ENCODE results near the gene MORC2.

The MORC2 gene

GRCh38 chr22:30891781-30892180 is 76.8 kb downstream of the MORC2 start:
- DNase-seq (ENCODE audit: low read depth in 1 of 2, low spot score in 1 of 2) = no peak
- no peak overlapping the region for H3K4me3 ChIP-seq (replicated peaks; ENCODE audit: insufficient read depth, low read length)
- TF ChIP-seq GABPA (IDR thresholded peaks at IDR 0.05; ENCODE audit: low read depth) (no peak), REST (IDR thresholded peaks at IDR 0.05; ENCODE audit: insufficient replicate concordance, low read depth) (no peak), CTCF (IDR thresholded peaks at IDR 0.05; ENCODE audit: insufficient read depth, low read length) (no peak)
- H3K27ac ChIP-seq (replicated peaks) = no peak overlapping the region
- no peaks in the 10 kb centered on the region for H3K27me3 ChIP-seq (ENCODE audit: insufficient read depth, poor library complexity, severe bottlenecking)

- no peak for DNase-seq (ENCODE audit: low read depth in 1 of 2, low spot score in 1 of 2)
- TF ChIP-seq CTCF (IDR thresholded peaks at IDR 0.05; ENCODE audit: insufficient read depth, low read length) = no peak
- no peak for TF ChIP-seq GABPA (IDR thresholded peaks at IDR 0.05; ENCODE audit: low read depth)
- TF ChIP-seq POLR2AphosphoS5 (IDR thresholded peaks at IDR 0.05; ENCODE audit: low read depth) = no peak
- no peak for TF ChIP-seq SPI1 (IDR thresholded peaks at IDR 0.05; ENCODE audit: borderline replicate concordance, low read depth)
- TF ChIP-seq REST (IDR thresholded peaks at IDR 0.05; ENCODE audit: insufficient replicate concordance, low read depth) = no peak
- Histone ChIP-seq H3K4me3 (replicated peaks; ENCODE audit: insufficient read depth, low read length) (no peak overlapping the region), H3K27me3 (ENCODE audit: insufficient read depth, poor library complexity, severe bottlenecking) (no peaks in the 10 kb centered on the region), H3K27ac (replicated peaks) (no peak overlapping the region)
Observed at GRCh38 chr22:30891443-30891755, 77.2 kb downstream of the MORC2 start.

- TF ChIP-seq SPI1 (IDR thresholded peaks at IDR 0.05; ENCODE audit: borderline replicate concordance, low read depth) = no peak
- TF ChIP-seq GABPA (IDR thresholded peaks at IDR 0.05; ENCODE audit: low read depth) = no peak
- TF ChIP-seq REST (IDR thresholded peaks at IDR 0.05; ENCODE audit: insufficient replicate concordance, low read depth) = no peak
- peak; percentile 81 for TF ChIP-seq CTCF (IDR thresholded peaks at IDR 0.05; ENCODE audit: insufficient read depth, low read length)
- TF ChIP-seq POLR2AphosphoS5 (IDR thresholded peaks at IDR 0.05; ENCODE audit: low read depth) = no peak
- no peak for DNase-seq (ENCODE audit: low read depth in 1 of 2, low spot score in 1 of 2)
- Histone ChIP-seq H3K4me3 (replicated peaks; ENCODE audit: insufficient read depth, low read length) (no peak overlapping the region), H3K27me3 (ENCODE audit: insufficient read depth, poor library complexity, severe bottlenecking) (no peaks in the 10 kb centered on the region), H3K27ac (replicated peaks) (no peak overlapping the region)
Observed at GRCh38 chr22:30890686-30891442, 77.7 kb downstream of the MORC2 start.
